RWPE1 (cell line): Measurements from ENCODE around the gene ELP6.

Experiments used
- CTCF ChIA-PET: fragments of 350-600 bp; sonication (Branson Sonifier 250); formaldehyde crosslinking; extraction: SDS; loops from one replicate; lab custom pipeline; 2021; lab: Yijun Ruan, JAX
- POLR2A ChIA-PET: fragments of 400-600 bp; formaldehyde crosslinking; extraction: SDS; loops from one replicate; lab custom pipeline; 2020; ENCODE audit warnings: antibody characterized with exemption; ENCODE audit not compliant: low non-redundant PET; lab: Yijun Ruan, JAX
- DNase-seq: peaks from one replicate; pipeline ENCODE4 v3.0.0; 2012; ENCODE audit warnings: low spot score
- H3K27ac ChIP-seq: fragments of 450-650 bp; 2 replicates; pipeline ENCODE4 v1.5.1; 2017
- CTCF ChIP-seq: fragments of 450-650 bp; conservative IDR thresholded peaks from 2 replicates; pipeline ENCODE4 v1.5.1; 2017; ENCODE audit warnings: low read depth, mild to moderate bottlenecking

The ELP6 gene

GRCh38 chr3:47456984-47457383 is 56.5 kb downstream of the ELP6 start:
- peak overlapping the region; percentile 59; the same call in 1 of the 2 replicates for H3K27ac ChIP-seq
- no peak for TF ChIP-seq CTCF
- CTCF ChIA-PET = interaction anchor here (0.5 kb wide), 1 partner anchor 15 kb away, joined by 3 read pairs; no protein-coding TSS in a partner anchor
- DNase-seq = no peak
- POLR2A ChIA-PET = no interaction called here

- no peak for TF ChIP-seq CTCF
- ChIA-PET CTCF (interaction anchor here (0.6 kb wide), 1 partner anchor 15 kb away, joined by 4 read pairs; no protein-coding TSS in a partner anchor), POLR2A (no interaction called here)
- no peak for DNase-seq
- peak overlapping the region; percentile 59 for H3K27ac ChIP-seq
Observed at GRCh38 chr3:47455806-47456452, 57.6 kb downstream of the ELP6 start.

GRCh38 chr3:47452453-47453215 is 60.9 kb downstream of the ELP6 start:
- POLR2A ChIA-PET = no interaction called here
- H3K27ac ChIP-seq = no peak overlapping the region
- DNase-seq = no peak
- CTCF ChIA-PET = interaction anchor here (0.6 kb wide), 1 partner anchor 784 kb away, joined by 3 read pairs; no protein-coding TSS in a partner anchor
- no peak for TF ChIP-seq CTCF
